Measurements from ENCODE around the gene ELOVL5.

Gene ELOVL5

GRCh38 chr6:53266553-53267090 lies 82.1 kb downstream of the ELOVL5 start:
- TF ChIP-seq CTCF (conservative IDR thresholded peaks at IDR 0.05; ENCODE audit: low read depth, low read length) = no peak
- H3K4me3 ChIP-seq (ENCODE audit: low read depth, low read length) = no peak overlapping the region
- DNase-seq (ENCODE audit: low read depth) = no peak

- no peak overlapping the region for H3K4me3 ChIP-seq (ENCODE audit: low read depth, low read length)
- no peak for DNase-seq (ENCODE audit: low read depth)
- no peak for TF ChIP-seq CTCF (conservative IDR thresholded peaks at IDR 0.05; ENCODE audit: low read depth, low read length)
Measured at GRCh38 chr6:53264915-53265607, 83.7 kb downstream of the ELOVL5 start.

GRCh38 chr6:53264337-53264736 lies 84.4 kb downstream of the ELOVL5 start:
- DNase-seq (ENCODE audit: low read depth) = no peak

GRCh38 chr6:53263917-53264316 lies 84.8 kb downstream of the ELOVL5 start:
- TF ChIP-seq CTCF (conservative IDR thresholded peaks at IDR 0.05; ENCODE audit: low read depth, low read length) = no peak
- DNase-seq (ENCODE audit: low read depth) = peak; percentile 73
- no peak overlapping the region for H3K4me3 ChIP-seq (ENCODE audit: low read depth, low read length)

More at GRCh38 chr6:53264337-53264736, 84.4 kb downstream of the ELOVL5 start:
- no peak for TF ChIP-seq CTCF (conservative IDR thresholded peaks at IDR 0.05; ENCODE audit: low read depth, low read length)
- H3K4me3 ChIP-seq (ENCODE audit: low read depth, low read length) = no peak overlapping the region

GRCh38 chr6:53259860-53260580 lies 88.7 kb downstream of the ELOVL5 start:
- DNase-seq (ENCODE audit: low read depth) = peak; percentile 48
- TF ChIP-seq CTCF (conservative IDR thresholded peaks at IDR 0.05; ENCODE audit: low read depth, low read length) = no peak
- no peak overlapping the region for H3K4me3 ChIP-seq (ENCODE audit: low read depth, low read length)

- TF ChIP-seq CTCF (conservative IDR thresholded peaks at IDR 0.05; ENCODE audit: low read depth, low read length) = no peak
- no peak for DNase-seq (ENCODE audit: low read depth)
- no peak overlapping the region for H3K4me3 ChIP-seq (ENCODE audit: low read depth, low read length)
Measured at GRCh38 chr6:53258774-53259155, 90.0 kb downstream of the ELOVL5 start.
